Left renal cortex interstitium (tissue), 4 donors: ENCODE measurements around the gene CNTN2. TPM values are rescaled to one million over a fixed set of nuclear protein-coding genes. Genes with fewer than 3 reads are reported as not detected.

ENCODE experiments used
- DNase-seq, 4 donors: peaks; one replicate each; pipeline ENCODE4 v3.0.0-alpha.2; 2013; ENCODE audit warnings: low read depth in 4 of 4, low spot score in 2 of 4, missing footprints in 1 of 4
- polyA plus RNA-seq, 4 donors: library from polyadenylated mRNA; unstranded; fragments of 120-200 nt; gene quantifications; one replicate each; pipeline ENCODE4 v1.2.1, GENCODE V29; 2013; ENCODE audit not compliant: insufficient read length in 4 of 4

The CNTN2 gene
- polyA plus RNA-seq, 4 donors = 0.32 to 0.82 (median 0.74) TPM

- no peak for DNase-seq
Measured at GRCh38 chr1:205020466-205020865, 22.5 kb upstream of the CNTN2 start.

DNA sequence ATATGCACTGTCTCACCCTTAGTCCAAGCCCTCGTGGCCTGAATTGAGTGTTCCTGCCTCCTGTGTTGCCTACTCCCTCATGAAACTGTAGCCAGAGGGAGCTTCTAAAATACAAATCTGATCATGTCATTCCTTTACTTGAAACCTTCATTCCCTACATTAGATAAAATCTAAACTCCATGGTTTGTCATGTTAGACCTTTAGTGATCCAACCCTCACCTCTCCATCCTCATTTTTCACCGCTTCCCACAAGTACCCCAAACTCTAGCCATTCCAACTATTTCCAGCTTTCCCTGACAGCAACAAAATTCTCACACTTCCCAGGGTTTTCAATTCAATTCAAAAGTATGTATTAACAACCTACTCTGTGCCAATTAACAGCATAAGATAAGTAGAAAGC lies 18.3 kb upstream of the CNTN2 start:
- no peak for DNase-seq

GRCh38 chr1:205025239-205025638 lies 17.8 kb upstream of the CNTN2 start:
- no peak for DNase-seq

GRCh38 chr1:205026181-205026580 lies 16.8 kb upstream of the CNTN2 start:
- DNase-seq = no peak

- no peak for DNase-seq
Measured at GRCh38 chr1:205028390-205028789, 14.6 kb upstream of the CNTN2 start.

- DNase-seq = no peak
Measured at GRCh38 chr1:205028924-205029323, 14.1 kb upstream of the CNTN2 start.

GRCh38 chr1:205030241-205030640 lies 12.8 kb upstream of the CNTN2 start:
- no peak for DNase-seq

GRCh38 chr1:205030896-205031295 lies 12.1 kb upstream of the CNTN2 start:
- DNase-seq = no peak

- no peak for DNase-seq
Measured at GRCh38 chr1:205032508-205032907, 10.5 kb upstream of the CNTN2 start.

DNA sequence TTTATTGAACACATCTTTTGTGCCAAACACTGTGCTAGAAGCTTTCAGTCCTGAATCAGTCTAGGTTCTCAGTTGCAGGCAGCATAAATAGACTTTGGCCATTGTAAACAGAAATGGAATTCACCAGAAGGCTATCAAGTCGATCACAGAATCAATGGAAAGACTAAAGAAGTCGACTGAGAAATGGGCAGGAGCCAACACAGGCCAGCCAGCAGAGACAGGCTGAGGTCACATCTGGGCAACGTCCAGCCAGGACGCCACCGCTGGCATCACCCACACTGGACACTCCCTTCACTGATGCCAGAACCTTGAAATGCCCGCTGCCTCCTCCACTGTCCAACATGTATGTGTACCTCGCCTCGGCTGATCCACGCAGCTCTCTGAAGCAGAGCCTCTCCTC lies 5.5 kb upstream of the CNTN2 start:
- no peak for DNase-seq

- no peak for DNase-seq
Measured at GRCh38 chr1:205038132-205038786, 4.8 kb upstream of the CNTN2 start.

GRCh38 chr1:205041001-205041715 lies 1.9 kb upstream of the CNTN2 start:
- no peak for DNase-seq

DNA sequence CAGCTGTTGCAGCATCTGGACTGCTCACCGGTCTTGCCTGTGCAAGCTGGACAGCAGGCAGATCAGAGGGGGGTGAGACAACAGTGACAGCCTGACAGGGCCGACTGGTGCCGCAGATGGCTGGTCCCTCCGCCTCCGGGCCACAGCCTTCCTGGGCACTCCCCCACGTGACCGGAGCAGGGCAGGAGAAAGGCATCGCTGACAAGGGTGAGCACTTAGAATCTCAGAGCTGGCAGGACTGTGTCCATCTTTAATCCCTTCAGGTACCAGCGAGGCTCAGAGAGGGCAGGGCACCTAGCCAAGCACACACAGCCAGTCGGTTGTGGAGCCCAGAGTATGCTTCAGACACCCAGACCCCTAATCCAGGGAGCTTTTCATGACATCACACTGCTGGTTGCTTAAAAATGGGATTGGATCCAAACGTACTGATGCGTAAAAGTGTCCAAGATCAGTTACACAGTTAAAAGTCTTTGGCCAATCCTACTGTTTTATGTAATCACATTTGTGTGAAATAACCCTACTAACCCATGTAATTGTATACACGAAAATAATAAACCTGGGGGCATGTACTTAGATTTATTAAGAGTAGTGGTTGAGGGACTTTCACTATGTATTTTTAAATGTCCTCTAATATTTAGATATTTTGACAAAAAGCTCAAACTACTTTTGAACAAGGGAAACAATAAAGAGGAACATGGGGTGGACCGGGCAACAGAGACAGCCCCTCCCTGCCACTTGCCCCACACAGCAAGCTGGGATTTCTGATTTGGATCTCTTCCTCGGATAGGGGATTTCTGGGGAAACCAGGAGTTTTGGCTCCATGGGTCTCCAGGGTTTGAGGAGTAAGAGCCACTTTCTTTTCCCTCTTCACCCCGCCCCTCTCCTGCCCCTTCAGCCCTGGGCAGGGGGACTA lies 758 bp upstream of the CNTN2 start:
- DNase-seq = no peak

DNA sequence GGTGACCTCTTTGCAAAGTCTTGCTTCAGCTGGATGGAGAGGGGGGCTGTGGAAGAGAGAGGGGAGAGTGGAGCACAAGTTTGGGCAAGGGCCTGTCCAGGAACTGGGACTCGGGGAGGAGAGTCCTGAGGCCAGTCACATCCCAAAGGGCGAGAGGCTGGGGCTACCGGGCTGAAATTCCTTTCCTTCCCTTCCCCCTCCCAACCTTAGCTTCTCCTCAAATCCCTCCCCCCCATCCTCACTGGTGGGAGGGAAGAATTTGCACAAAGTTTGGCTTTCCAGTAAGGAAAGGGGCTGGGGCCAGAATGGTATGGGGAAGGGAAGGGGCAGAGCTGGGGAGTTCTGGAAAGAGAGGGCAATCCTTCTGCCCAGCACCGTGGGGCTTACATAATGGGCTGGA lies 854 bp downstream of the CNTN2 start:
- DNase-seq = no peak

DNA sequence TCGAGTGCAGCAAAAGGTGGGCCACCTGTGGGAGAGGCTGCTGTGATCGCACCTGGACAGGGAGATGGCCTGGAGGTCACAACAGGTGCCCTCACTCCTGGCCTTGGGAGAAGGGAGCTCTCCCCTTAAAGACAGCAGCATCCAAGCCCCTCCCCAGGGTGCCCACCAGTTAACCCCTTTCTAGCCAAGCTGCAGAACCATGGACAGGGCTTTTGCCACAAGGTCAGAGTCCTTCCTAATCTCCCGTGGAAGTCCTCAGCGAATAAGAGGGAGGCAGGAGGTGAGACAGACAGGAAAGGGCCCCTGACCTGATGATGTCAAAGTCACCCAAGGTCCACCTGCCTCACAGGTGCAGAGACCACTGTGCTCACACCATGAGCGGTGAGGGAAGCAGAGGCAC lies 1.7 kb downstream of the CNTN2 start:
- no peak for DNase-seq

DNA sequence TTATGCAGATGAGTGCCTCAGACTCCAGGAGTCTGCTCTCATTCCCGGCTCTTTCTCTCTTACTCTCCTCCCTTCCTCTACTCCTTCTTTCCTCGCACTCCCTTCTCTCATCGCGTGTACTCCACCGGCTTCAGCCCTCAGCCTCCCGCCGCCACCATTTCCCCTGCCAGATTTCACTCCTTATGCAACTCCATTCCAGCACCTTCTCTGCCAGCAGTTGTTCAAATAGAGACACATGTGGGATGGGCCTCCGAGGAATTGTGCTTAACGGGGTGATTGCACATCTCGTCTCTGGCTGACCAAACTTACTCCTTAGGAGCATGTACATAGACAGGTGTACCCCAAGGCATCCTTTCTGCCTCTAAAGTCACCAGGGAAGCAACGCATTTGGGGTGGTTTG lies 2.1 kb downstream of the CNTN2 start:
- DNase-seq = no peak

- DNase-seq = no peak
Measured at GRCh38 chr1:205046870-205047269, 3.9 kb downstream of the CNTN2 start.

- DNase-seq = no peak
Measured at GRCh38 chr1:205047764-205048231, 4.8 kb downstream of the CNTN2 start.

DNA sequence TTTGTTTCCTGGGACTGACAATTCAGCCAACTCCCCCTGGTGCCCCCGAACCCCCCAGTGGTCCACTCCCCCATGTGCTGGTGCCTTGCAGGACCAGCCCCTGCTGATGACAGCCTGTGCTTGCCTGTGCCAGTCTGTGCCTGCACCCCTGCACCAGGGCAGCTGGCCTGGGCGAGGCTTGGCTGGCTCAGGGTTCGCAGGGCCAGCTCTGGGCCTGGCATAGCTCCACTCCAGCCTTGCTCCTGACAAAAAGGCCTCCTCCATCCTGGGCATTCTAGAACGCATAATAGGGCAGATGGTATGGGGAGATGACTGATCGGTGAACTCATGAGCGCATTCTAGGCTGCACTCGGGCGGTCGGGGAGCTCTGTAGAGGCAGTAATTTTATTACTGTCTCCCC lies 5.4 kb downstream of the CNTN2 start:
- DNase-seq = no peak

DNA sequence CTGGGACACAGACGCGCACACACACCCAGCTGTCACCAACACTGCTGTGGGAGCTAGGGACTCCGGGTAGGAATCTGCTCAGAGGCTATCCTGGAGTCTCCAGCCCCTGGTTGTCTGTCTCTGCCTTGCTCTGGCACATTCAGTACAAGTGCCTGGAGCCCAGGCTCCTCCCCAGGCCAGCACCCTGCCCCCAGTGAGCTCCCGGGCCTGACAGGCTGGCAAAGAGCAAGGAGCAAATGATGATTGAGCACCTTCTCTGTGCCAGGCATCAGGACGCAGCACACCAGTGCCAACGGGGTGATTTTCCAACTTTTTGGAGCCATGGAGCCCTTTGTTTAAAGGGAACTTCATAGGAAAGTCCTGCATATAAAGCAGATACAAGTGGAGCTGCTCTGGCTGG lies 6.5 kb downstream of the CNTN2 start:
- DNase-seq = no peak

- DNase-seq = no peak
Measured at GRCh38 chr1:205052690-205053089, 9.7 kb downstream of the CNTN2 start.
